Naive thymus-derived CD4-positive, alpha-beta T cell (primary cell): Measurements from ENCODE around the gene PLEKHJ1. TPM values are rescaled to one million over a fixed set of nuclear protein-coding genes. Genes with fewer than 3 reads are reported as not detected.
A peak's percentile ranks its signal among the peaks of the same experiment; 100 is the strongest.

Experiments used
- ATAC-seq: fragments of 150-1000 bp; cut with Tn5 transposase; 2 replicates; pipeline ENCODE4 v1.10.0; 2021; ENCODE audit warnings: mild to moderate bottlenecking, moderate library complexity
- CTCF ChIA-PET: fragments of 350-600 bp; sonication (Branson Sonifier 250); formaldehyde crosslinking; loops from one replicate; lab custom pipeline; 2021; ENCODE audit warnings: antibody characterized with exemption; lab: Charles Lee
- POLR2A ChIA-PET: fragments of 350-600 bp; sonication (Branson Sonifier 250); formaldehyde crosslinking; loops from one replicate; lab custom pipeline; 2021; ENCODE audit warnings: antibody characterized with exemption, inconsistent platforms; lab: Charles Lee
- DNase-seq, 9 donors: peaks; one replicate each; pipeline versions ENCODE4 v3.0.0 to v3.0.0-alpha.2; 2020 to 2022; ENCODE audit warnings: mixed read lengths in 1 of 9
- H3K27ac ChIP-seq: one replicate; pipeline ENCODE4 v1.7.0; 2013; ENCODE audit warnings: mild to moderate bottlenecking, low read depth, low read length, moderate library complexity
- H3K27me3 ChIP-seq, 2 donors: one replicate each; pipeline ENCODE4 v1.7.0; 2013; ENCODE audit warnings: low read length in 2 of 2, mild to moderate bottlenecking in 2 of 2, moderate library complexity in 2 of 2; ENCODE audit not compliant: control insufficient read depth in 2 of 2, insufficient read depth in 2 of 2
- H3K36me3 ChIP-seq, 3 experiments: 1 replicate in 2 of 3; 2 replicates in 1 of 3; pipeline ENCODE4 v1.7.0; 2013; ENCODE audit warnings: low read length in 3 of 3, mild to moderate bottlenecking in 3 of 3, moderate library complexity in 1 of 3; ENCODE audit not compliant: insufficient read depth in 3 of 3, control insufficient read depth in 2 of 3
- H3K4me1 ChIP-seq, 2 donors: one replicate each; pipeline ENCODE4 v1.7.0; 2013; ENCODE audit warnings: low read length in 2 of 2, mild to moderate bottlenecking in 2 of 2, moderate library complexity in 1 of 2; ENCODE audit not compliant: control insufficient read depth in 2 of 2, insufficient read depth in 2 of 2
- H3K4me3 ChIP-seq: 2 replicates; pipeline ENCODE4 v1.7.0; 2013; ENCODE audit warnings: mild to moderate bottlenecking, low read length
- H3K9me3 ChIP-seq, 3 experiments: 1 replicate in 2 of 3; 2 replicates in 1 of 3; pipeline ENCODE4 v1.7.0; 2013; ENCODE audit warnings: low read length in 3 of 3; ENCODE audit not compliant: control insufficient read depth in 2 of 3
- H3K27ac Mint-ChIP-seq, 9 donors: one replicate each; pipeline ENCODE4 v1.8.0; 2020 to 2022; ENCODE audit warnings: mixed read lengths in 9 of 9, mild to moderate bottlenecking in 8 of 9, moderate library complexity in 5 of 9, inconsistent platforms in 2 of 9
- H3K27me3 Mint-ChIP-seq, 5 donors: one replicate each; pipeline ENCODE4 v1.8.0; 2021 to 2022; ENCODE audit warnings: mixed read lengths in 5 of 5, mild to moderate bottlenecking in 1 of 5
- H3K36me3 Mint-ChIP-seq, 5 donors: one replicate each; pipeline ENCODE4 v1.8.0; 2020 to 2022; ENCODE audit warnings: mixed read lengths in 5 of 5, mild to moderate bottlenecking in 3 of 5, inconsistent platforms in 1 of 5
- H3K4me1 Mint-ChIP-seq, 7 donors: one replicate each; pipeline ENCODE4 v1.8.0; 2020 to 2022; ENCODE audit warnings: mixed read lengths in 7 of 7, mild to moderate bottlenecking in 3 of 7, inconsistent platforms in 1 of 7
- H3K4me3 Mint-ChIP-seq, 10 donors: one replicate each; pipeline ENCODE4 v1.8.0; 2020 to 2022; ENCODE audit warnings: mild to moderate bottlenecking in 10 of 10, mixed read lengths in 10 of 10, moderate library complexity in 6 of 10, inconsistent platforms in 2 of 10
- H3K9me3 Mint-ChIP-seq, 11 donors: one replicate each; pipeline ENCODE4 v1.8.0; 2020 to 2022; ENCODE audit warnings: mixed read lengths in 11 of 11, mild to moderate bottlenecking in 4 of 11, inconsistent platforms in 1 of 11, moderate library complexity in 1 of 11
- intact Hi-C, 2 donors: fragments of 100-400 bp; cut with micrococcal nuclease; formaldehyde crosslinking; loops; one replicate each; pipeline ENCODE4 v1.15.1; 2023
- polyA plus RNA-seq, 2 donors: library from polyadenylated mRNA; unstranded; fragments of 300-500 nt; fragmentation: Illumina TruSeq; gene quantifications; one replicate each; pipeline ENCODE4 v1.2.3, GENCODE V29; 2021
- total RNA-seq, 6 experiments: library from RNA in 5 of 6; stranded (reverse) in 5 of 6; gene quantifications; 1 replicate in 5 of 6; 2 replicates in 1 of 6; pipeline ENCODE4 v1.2.3 and lab custom pipeline; 2021 to 2026

The PLEKHJ1 gene
- total and polyA plus RNA-seq, 7 experiments from 2014 or later: 32.9 to 123 (median 51.3) TPM

GRCh38 chr19:2221250-2221831 is 14.8 kb downstream of the PLEKHJ1 start:
- Histone ChIP-seq H3K9me3 (no peaks in the 10 kb centered on the region), H3K36me3 (peaks cover 0 to 84% (median 9%) of the 10 kb centered on the region in 3 experiments), H3K4me3 (no peak overlapping the region), H3K4me1 (peaks cover 0 to 6% of the 10 kb centered on the region in 2 donors), H3K27me3 (no peaks in the 10 kb centered on the region), H3K27ac (no peak overlapping the region)
- CTCF ChIA-PET: interaction anchor here (0.6 kb wide), 1 partner anchor 546 kb away, joined by 3 read pairs; no protein-coding TSS in a partner anchor
- DNase-seq (no peak), ATAC-seq (no peak)
- H3K27ac Mint-ChIP-seq: no peak overlapping the region
- H3K4me1 Mint-ChIP-seq: peaks cover 0 to 4% (median 0%) of the 10 kb centered on the region in 7 donors
- H3K36me3 Mint-ChIP-seq: peaks cover 3 to 22% (median 6%) of the 10 kb centered on the region in 5 donors
- H3K4me3 Mint-ChIP-seq: no peak overlapping the region
- intact Hi-C loops: no loop called here
- no peaks in the 10 kb centered on the region for H3K9me3 Mint-ChIP-seq
- POLR2A ChIA-PET: no interaction called here
- no peaks in the 10 kb centered on the region for H3K27me3 Mint-ChIP-seq

- no peaks in the 10 kb centered on the region for H3K9me3 ChIP-seq
- no peak overlapping the region for H3K27ac ChIP-seq
- ChIA-PET CTCF (no interaction called here), POLR2A (interaction anchor here (1.2 kb wide), 1 partner anchor 8 kb away, joined by 4 read pairs; no protein-coding TSS in a partner anchor)
- no peak for ATAC-seq
- H3K4me3 Mint-ChIP-seq: no peak overlapping the region
- H3K36me3 Mint-ChIP-seq: peaks cover 2 to 18% (median 4%) of the 10 kb centered on the region in 5 donors
- intact Hi-C loops: no loop called here
- peaks cover 0 to 6% of the 10 kb centered on the region in 2 donors for H3K4me1 ChIP-seq
- H3K36me3 ChIP-seq: peaks cover 0 to 83% (median 6%) of the 10 kb centered on the region in 3 experiments
- no peaks in the 10 kb centered on the region for H3K27me3 ChIP-seq
- no peak for DNase-seq
- no peak overlapping the region for H3K4me3 ChIP-seq
- H3K9me3 Mint-ChIP-seq: no peaks in the 10 kb centered on the region
- H3K27me3 Mint-ChIP-seq: no peaks in the 10 kb centered on the region
- H3K4me1 Mint-ChIP-seq: peaks cover under 1 to 17% (median 13%) of the 10 kb centered on the region in 7 donors
- H3K27ac Mint-ChIP-seq: no peak overlapping the region
Measured at GRCh38 chr19:2219726-2220125, 16.4 kb downstream of the PLEKHJ1 start.

DNA sequence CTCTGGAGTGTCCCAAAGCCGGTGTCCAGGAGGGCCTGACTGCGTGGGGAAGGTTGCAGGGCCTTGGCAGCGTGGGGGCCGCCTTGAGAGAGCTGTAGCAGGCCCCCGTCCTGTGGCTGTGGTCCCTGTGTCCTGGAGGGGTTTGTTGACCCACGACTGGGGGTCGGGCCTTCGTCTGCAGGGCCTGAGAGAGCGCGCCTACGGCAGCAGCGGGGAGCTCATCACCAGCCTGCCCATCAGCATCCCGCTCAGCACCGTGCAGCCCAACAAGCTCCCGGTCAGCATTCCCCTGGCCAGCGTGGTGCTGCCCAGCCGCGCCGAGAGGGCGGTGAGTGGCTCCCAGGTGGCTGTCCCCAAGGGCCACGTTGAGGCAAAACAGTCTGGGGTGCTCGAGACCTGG is 18.5 kb downstream of the PLEKHJ1 start:
- ATAC-seq (no peak), DNase-seq (no peak)
- Mint-ChIP-seq H3K27ac (no peak overlapping the region), H3K4me1 (peaks cover 3 to 18% (median 16%) of the 10 kb centered on the region in 7 donors), H3K4me3 (no peak overlapping the region), H3K27me3 (no peaks in the 10 kb centered on the region), H3K9me3 (no peaks in the 10 kb centered on the region), H3K36me3 (peaks cover 3 to 10% (median 6%) of the 10 kb centered on the region in 5 donors)
- H3K27me3 ChIP-seq: no peaks in the 10 kb centered on the region
- no peaks in the 10 kb centered on the region for H3K4me1 ChIP-seq
- no peak overlapping the region for H3K4me3 ChIP-seq
- no peak overlapping the region for H3K27ac ChIP-seq
- intact Hi-C loops: no loop called here
- no peaks in the 10 kb centered on the region for H3K9me3 ChIP-seq
- ChIA-PET CTCF (no interaction called here), POLR2A (interaction anchor here (0.5 kb wide), 1 partner anchor 41 kb away, joined by 6 read pairs; no protein-coding TSS in a partner anchor)
- H3K36me3 ChIP-seq: peaks cover 0 to 87% (median 6%) of the 10 kb centered on the region in 3 experiments

DNA sequence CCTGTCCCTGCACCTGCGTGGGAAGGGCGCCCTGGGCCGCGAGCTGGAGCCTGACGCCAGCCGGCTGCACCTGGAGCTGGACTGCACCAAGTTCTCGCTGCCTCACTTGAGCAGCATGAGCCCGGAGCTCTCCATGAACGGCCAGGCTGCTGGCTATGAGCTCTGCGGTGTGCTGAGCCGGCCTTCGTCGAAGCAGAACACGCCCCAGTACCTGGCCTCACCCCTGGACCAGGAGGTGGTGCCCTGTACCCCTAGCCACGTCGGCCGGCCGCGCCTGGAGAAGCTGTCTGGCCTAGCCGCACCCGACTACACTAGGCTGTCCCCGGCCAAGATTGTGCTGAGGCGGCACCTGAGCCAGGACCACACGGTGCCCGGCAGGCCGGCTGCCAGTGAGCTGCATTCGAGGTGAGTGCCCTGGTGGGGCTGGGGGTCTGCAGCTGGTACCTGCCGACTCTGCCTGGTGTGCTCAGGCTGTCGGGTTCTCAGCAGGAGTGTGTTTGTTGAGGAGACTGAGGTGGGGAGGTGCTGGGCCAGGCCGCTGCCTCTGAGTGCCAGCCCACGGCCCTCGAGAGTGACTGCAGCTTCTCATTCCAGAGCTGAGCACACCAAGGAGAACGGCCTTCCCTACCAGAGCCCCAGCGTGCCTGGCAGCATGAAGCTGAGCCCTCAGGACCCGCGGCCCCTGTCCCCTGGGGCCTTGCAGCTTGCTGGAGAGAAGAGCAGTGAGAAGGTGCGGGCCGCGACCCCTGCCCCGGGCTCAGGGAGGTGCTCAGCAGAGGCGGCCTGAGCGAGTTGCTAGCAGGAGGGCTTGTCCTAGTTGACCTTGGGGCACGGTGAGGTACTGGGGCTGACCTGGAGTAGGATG is 19.5 kb downstream of the PLEKHJ1 start:
- H3K4me1 Mint-ChIP-seq: peaks cover 5 to 18% (median 16%) of the 10 kb centered on the region in 7 donors
- Histone ChIP-seq H3K27me3 (no peaks in the 10 kb centered on the region), H3K4me1 (no peaks in the 10 kb centered on the region), H3K36me3 (peaks cover 0 to 87% (median 6%) of the 10 kb centered on the region in 3 experiments), H3K9me3 (no peaks in the 10 kb centered on the region), H3K27ac (peak overlapping the region; percentile 55), H3K4me3 (no peak overlapping the region)
- DNase-seq: no peak
- CTCF ChIA-PET: no interaction called here
- no peaks in the 10 kb centered on the region for H3K9me3 Mint-ChIP-seq
- POLR2A ChIA-PET: no interaction called here
- no peak for ATAC-seq
- no peaks in the 10 kb centered on the region for H3K27me3 Mint-ChIP-seq
- no peak overlapping the region for H3K4me3 Mint-ChIP-seq
- H3K36me3 Mint-ChIP-seq: peaks cover 3 to 15% (median 9%) of the 10 kb centered on the region in 5 donors
- intact Hi-C loops: no loop called here
- H3K27ac Mint-ChIP-seq: peak overlapping the region in 4 of 9 donors; percentile 1 to 90 (median 73)

- POLR2A ChIA-PET: interaction anchor here (0.6 to 1.4 kb wide), 2 partner anchors 25 to 64 kb away, joined by 3 read pairs; partner anchors contain the start of gene AP3D1
- no peaks in the 10 kb centered on the region for H3K27me3 ChIP-seq
- no peaks in the 10 kb centered on the region for H3K4me1 ChIP-seq
- Mint-ChIP-seq H3K9me3 (no peaks in the 10 kb centered on the region), H3K27me3 (no peaks in the 10 kb centered on the region), H3K4me1 (peaks cover 5 to 18% (median 16%) of the 10 kb centered on the region in 7 donors), H3K4me3 (peak overlapping the region; percentile 28 to 74 (median 68)), H3K36me3 (peaks cover 3 to 16% (median 10%) of the 10 kb centered on the region in 5 donors), H3K27ac (peak overlapping the region in 8 of 9 donors; percentile 74 to 90 (median 82))
- H3K9me3 ChIP-seq: no peaks in the 10 kb centered on the region
- intact Hi-C loops: loop anchor here in 1 of 2 donors (2.0 kb wide), 1 partner anchor 59 kb away; no protein-coding TSS in a partner anchor
- CTCF ChIA-PET: interaction anchor here (0.6 to 0.7 kb wide), 2 partner anchors 15 to 346 kb away, joined by 3 to 4 read pairs; no protein-coding TSS in a partner anchor
- no peak overlapping the region for H3K4me3 ChIP-seq
- peak; percentile 68 for ATAC-seq
- peak overlapping the region; percentile 55 for H3K27ac ChIP-seq
- peak in 7 of 9 donors; percentile 39 to 58 (median 49) for DNase-seq
- peaks cover 0 to 90% (median 3%) of the 10 kb centered on the region in 3 experiments for H3K36me3 ChIP-seq
Measured at GRCh38 chr19:2215281-2215751, 20.8 kb downstream of the PLEKHJ1 start.

GRCh38 chr19:2214251-2214650 is 21.9 kb downstream of the PLEKHJ1 start:
- Histone ChIP-seq H3K4me3 (no peak overlapping the region), H3K9me3 (no peaks in the 10 kb centered on the region), H3K27ac (no peak overlapping the region), H3K27me3 (no peaks in the 10 kb centered on the region), H3K4me1 (no peaks in the 10 kb centered on the region), H3K36me3 (peaks cover 0 to 89% (median 0%) of the 10 kb centered on the region in 3 experiments)
- peak overlapping the region in 2 of 10 donors; percentile 72 to 73 for H3K4me3 Mint-ChIP-seq
- ChIA-PET POLR2A (no interaction called here), CTCF (no interaction called here)
- no peaks in the 10 kb centered on the region for H3K27me3 Mint-ChIP-seq
- intact Hi-C loops: loop anchor here in 1 of 2 donors (2.0 kb wide), 1 partner anchor 57 kb away; no protein-coding TSS in a partner anchor
- DNase-seq: no peak
- ATAC-seq: no peak
- H3K27ac Mint-ChIP-seq: peak overlapping the region in 1 of 9 donors; percentile 80
- peaks cover 3 to 16% (median 10%) of the 10 kb centered on the region in 5 donors for H3K36me3 Mint-ChIP-seq
- peaks cover 5 to 18% (median 16%) of the 10 kb centered on the region in 7 donors for H3K4me1 Mint-ChIP-seq
- no peaks in the 10 kb centered on the region for H3K9me3 Mint-ChIP-seq
